Esophagus muscularis mucosa (tissue), 4 donors: ENCODE data around the gene HTT.

Experiments
- EP300 ChIP-seq: sonication (generic); formaldehyde crosslinking; IDR thresholded peaks from one replicate; pipeline ENCODE4 v1.6.1; 2017; ENCODE audit warnings: antibody characterized with exemption
- POLR2A ChIP-seq: fragments of 450-650 bp; IDR thresholded peaks from one replicate; pipeline ENCODE4 v1.6.1; 2017; ENCODE audit warnings: antibody characterized with exemption, moderate library complexity, mild to moderate bottlenecking, low read depth
- POLR2AphosphoS5 ChIP-seq, 2 donors: sonication (generic); formaldehyde crosslinking; IDR thresholded peaks; one replicate each; pipeline ENCODE4 v1.6.1; 2017; ENCODE audit warnings: antibody characterized with exemption in 2 of 2
- TF ChIP-seq, protein P1 (sequence below), 3 experiments: fragments of 200-600 bp in 2 of 3; fragments of 450-650 bp in 1 of 3; sonication (generic) in 2 of 3; IDR thresholded peaks; one replicate each; pipeline ENCODE4 v1.5.1; 2017 to 2019; ENCODE audit warnings: antibody characterized with exemption in 3 of 3, mild to moderate bottlenecking in 2 of 3, moderate library complexity in 1 of 3

DNA sequence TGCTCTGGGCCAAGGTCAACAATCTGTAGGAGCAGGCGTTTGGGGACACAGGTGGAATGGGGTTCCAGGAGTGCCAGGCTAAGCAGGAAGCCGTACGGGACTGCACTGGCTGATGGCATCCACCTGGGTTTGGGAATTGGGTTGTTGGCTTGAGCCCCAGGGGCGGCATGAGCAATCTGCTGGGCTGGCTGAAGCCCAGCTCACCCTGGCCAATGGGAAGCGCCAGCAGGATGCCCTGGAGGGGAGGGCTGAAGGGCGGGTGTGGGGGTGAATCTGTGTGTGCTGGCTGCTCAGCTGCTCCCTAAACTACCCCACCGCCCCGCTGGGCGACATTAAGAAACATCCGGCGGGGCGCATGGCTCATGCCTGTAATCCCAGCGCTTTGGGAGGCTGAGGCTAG is 209.4 kb downstream of the HTT start:
- no peak for TF ChIP-seq POLR2A
- TF ChIP-seq, protein P1, sequence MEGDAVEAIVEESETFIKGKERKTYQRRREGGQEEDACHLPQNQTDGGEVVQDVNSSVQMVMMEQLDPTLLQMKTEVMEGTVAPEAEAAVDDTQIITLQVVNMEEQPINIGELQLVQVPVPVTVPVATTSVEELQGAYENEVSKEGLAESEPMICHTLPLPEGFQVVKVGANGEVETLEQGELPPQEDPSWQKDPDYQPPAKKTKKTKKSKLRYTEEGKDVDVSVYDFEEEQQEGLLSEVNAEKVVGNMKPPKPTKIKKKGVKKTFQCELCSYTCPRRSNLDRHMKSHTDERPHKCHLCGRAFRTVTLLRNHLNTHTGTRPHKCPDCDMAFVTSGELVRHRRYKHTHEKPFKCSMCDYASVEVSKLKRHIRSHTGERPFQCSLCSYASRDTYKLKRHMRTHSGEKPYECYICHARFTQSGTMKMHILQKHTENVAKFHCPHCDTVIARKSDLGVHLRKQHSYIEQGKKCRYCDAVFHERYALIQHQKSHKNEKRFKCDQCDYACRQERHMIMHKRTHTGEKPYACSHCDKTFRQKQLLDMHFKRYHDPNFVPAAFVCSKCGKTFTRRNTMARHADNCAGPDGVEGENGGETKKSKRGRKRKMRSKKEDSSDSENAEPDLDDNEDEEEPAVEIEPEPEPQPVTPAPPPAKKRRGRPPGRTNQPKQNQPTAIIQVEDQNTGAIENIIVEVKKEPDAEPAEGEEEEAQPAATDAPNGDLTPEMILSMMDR (IDR thresholded peaks at IDR 0.05) = no peak
- TF ChIP-seq EP300 = no peak
- no peak for TF ChIP-seq POLR2AphosphoS5 (IDR thresholded peaks at IDR 0.05)
